ENCODE data around the gene SPATA21.

DNA sequence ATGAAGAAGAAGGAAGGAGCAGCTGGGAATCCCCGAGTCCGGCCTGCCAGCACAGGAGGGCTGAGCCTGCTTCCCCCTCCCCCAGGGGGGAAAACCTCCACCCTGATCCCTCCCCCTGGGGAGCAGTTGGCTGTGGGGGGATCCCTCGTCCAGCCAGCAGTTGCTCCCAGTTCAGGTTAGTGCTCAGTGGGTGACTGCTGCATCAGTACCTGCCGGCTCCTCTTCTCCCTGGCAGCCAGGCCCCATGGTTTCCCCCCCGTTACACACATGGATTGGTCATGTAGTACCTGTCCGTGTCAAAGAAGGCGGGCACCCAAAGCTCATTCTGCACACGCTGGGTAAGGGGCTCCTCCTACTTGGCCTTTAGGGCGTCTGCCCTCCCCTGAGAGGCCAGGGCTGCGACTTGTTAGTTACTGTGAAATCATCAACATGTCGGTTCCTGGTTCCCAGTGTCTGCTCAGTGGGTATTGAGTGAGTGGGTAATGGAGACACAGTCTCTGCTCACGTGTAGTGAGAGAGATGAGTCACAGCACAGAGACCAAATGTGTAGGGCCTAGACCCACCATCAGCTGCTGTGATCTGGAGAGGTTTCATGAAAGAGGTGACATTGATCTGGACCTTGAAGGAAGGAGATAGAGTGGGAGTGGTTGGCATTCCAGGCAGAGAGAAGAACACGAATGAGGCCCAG is 14.8 kb upstream of the SPATA21 start:
- TF ChIP-seq ZNF121 (CRISPR knock-in tag; IDR thresholded peaks at IDR 0.05) (no peak), FOXJ3 (CRISPR knock-in tag; IDR thresholded peaks at IDR 0.05; ENCODE audit: borderline replicate concordance) (no peak)
- TF ChIP-seq, protein P1, sequence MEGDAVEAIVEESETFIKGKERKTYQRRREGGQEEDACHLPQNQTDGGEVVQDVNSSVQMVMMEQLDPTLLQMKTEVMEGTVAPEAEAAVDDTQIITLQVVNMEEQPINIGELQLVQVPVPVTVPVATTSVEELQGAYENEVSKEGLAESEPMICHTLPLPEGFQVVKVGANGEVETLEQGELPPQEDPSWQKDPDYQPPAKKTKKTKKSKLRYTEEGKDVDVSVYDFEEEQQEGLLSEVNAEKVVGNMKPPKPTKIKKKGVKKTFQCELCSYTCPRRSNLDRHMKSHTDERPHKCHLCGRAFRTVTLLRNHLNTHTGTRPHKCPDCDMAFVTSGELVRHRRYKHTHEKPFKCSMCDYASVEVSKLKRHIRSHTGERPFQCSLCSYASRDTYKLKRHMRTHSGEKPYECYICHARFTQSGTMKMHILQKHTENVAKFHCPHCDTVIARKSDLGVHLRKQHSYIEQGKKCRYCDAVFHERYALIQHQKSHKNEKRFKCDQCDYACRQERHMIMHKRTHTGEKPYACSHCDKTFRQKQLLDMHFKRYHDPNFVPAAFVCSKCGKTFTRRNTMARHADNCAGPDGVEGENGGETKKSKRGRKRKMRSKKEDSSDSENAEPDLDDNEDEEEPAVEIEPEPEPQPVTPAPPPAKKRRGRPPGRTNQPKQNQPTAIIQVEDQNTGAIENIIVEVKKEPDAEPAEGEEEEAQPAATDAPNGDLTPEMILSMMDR (IDR thresholded peaks at IDR 0.05), result no peak
- TF ChIP-seq, protein P2, sequence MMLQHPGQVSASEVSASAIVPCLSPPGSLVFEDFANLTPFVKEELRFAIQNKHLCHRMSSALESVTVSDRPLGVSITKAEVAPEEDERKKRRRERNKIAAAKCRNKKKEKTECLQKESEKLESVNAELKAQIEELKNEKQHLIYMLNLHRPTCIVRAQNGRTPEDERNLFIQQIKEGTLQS (CRISPR knock-in tag; conservative IDR thresholded peaks at IDR 0.05), result no peak

Measured in WTC11 (cell line).